NCI-H146 (cell line): ENCODE data around the gene CREM.
"Not testable (repeated sequence)": the region's sequence is repeated elsewhere in the genome, so short reads cannot be mapped to it uniquely, and the experiment has no call there.

ENCODE experiments used
- DNase-seq: peaks from one replicate; lab custom pipeline; 2025; lab: John Stamatoyannopoulos, UW

Gene CREM

DNA sequence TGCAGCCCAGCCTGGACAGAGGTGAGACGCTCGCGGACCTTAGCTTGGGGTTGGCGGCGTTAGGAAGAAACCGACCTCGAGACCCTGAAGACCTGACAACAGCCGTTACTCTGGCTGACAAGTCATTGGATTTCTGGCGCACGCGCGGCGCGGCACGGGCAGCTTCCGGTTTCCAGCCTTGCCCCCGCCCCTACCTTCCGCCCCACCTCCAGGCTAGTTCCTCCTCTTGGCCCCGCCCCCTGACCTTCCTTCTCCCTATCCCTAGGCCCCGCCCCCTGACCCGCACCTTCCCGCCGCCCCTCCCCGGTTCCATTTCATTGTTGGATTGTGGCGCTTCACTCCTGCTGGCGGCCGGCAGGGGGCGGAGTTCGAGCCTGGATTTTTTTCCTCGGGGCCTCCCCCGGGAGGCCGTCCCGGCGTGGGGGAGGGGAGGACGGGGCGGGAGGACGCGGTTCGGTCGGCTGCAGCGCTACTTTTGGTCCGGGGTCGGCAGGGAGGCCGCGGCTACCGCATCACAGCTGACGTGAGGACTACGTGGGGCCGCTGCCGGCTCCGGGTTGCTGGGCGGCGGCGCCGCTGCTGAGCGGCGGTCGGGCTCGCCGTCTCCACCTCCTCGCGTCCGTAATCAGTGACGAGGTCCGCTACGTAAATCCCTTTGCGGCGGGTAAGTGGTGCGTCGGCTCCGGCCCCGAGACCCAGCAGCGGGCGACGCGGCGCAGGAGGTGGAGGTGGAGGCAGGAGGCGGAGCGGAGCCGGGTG lies at the start of gene CREM:
Gene CREM (plus strand): TSS at position 317 of the 759 bp plus-strand sequence. CDS start 10,990 bp downstream, outside the sequence.
- peak; percentile 99 for DNase-seq

DNA sequence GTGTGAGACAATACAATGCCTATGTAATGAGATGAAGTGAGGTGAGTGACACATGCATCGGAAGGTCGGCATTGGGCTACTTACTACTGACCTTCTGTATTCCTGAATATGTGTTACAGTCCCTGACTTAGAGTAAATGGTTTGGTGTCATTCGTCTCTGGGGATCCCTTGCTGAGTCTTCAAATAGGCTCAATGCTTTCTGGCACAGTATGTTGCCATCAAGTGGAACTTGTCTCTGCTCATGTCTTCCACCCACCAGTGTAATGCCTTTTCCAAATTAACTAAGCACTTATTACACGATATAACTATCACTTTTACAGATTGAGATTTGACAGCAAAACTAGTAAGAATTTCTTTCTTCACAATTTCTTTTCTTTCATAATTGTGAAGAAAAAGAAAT lies 47.4 kb upstream of the CREM start:
- DNase-seq, result no peak

DNA sequence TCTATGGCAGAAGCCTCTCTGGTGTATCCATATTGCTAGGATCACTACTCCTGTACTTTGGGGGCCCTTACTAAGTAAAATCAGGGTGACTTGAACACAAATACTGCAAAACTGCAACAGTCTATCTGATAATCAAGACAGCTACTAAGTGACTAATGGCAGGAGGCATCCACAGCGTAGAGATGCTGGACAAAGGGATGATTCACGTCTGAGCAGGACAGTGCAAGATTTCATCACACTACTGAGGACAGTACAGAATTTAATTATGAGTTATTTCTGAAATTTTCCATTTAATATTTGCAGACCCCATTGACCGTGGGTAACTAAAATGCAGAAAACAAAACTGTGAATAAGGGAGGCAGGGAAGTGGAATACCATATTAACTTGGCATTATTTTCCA lies 46.9 kb upstream of the CREM start:
- no peak for DNase-seq

DNA sequence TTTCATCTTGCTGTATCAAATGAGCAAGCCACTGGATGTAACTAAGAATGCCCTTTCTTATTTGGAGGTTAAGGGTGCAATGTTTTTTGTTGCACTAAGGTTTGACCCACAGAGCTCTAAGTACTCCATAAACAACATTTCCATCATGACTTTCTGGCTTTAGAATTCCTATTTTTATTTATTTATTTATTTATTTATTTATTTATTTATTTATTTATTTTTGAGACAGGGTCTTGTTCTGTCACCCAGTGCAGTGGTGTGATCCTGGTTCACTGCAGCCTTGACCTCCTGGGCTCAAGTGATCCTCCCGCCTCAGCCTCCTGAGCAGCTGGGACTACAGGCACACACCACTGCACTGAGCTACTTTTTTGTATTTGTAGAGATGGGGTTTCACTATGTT lies 46.4 kb upstream of the CREM start:
- not testable (repeated sequence) for DNase-seq

DNA sequence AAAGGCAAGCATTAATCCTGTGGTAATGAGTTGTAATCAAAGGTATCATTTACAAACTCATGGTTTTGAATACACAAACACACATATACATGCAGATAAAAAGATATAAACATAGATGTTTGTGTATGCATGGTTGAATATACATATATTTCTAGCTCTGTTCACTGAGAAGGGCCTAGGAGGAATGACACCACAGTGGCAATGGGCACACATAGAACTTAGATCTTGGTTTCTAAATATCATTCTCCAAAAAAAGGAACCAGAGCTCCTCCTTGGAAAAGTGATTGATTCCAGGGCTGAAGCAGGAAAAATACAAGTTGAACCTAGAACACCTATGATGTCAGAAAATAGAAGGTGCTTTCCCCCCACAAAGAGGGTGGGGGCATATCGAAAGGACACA lies 43.4 kb upstream of the CREM start:
- no peak for DNase-seq

DNA sequence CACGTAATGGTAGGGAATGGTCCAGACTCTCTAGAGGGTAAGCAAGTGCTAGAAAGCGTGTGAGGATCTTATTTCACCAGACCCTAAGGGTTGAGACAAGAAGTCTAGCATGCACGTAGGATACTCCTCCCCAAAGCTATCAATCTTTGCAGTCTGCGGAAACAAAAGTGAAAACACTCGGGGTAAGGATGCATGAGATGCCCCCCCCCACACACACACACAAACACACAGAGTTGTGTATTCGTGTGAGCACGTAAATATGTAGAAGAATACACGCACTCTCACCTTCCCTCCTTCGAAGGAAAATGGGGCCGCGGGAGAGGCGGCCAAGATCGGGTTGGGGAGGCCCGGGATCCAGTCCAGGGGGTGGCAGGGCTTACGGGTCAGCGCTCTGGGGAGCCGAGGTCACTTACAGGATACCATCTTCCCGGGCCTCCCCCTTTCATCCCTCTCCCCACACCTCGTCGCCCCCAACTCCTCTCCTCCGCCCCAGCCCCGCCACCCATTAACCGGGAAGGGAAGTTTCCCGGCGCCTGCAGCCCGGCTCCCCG lies 37.0 kb upstream of the CREM start:
- peak; percentile 35 for DNase-seq

DNA sequence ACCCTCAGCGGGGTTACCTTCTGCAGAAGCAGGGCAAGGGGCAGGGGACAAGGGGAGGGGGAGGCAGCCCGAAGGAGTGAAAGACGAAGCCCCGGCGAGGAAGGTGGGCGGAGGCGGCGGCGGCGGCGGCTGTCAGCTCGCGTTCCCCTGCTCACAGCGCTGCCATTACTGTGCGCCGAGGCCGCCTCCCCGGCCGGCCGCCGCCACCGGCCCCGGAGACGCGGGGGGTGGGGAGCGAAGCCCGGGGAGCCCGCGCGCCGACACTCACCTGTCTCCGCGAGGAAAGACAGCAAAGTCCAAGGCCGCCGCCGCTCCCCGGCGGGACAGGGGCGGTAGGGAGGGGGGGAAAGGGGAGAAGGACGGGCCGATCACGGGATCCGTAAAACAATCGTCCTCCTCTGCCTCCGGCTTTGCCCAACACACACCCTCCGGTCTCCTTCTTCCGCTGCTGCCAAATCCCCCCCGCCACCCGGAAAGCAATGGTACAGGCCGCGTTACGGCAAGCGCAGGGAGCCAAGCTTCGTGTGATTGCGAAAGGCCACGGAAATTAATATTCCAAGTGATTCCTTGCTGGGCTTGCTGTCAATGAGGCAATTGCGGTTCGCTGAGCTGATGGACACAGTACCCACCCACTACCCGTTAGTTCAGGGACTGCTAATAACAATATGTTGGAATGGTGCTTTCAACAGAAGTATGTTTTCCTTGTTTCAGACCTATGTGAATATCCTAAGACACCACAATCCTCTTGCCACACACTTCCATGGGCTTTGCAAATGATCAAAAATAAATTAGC lies 36.3 kb upstream of the CREM start, which contains the start of gene CUL2:
Gene CUL2 (minus strand): TSS at position 180 of the 793 bp plus-strand sequence. CDS start 19,024 bp downstream, outside the sequence.
- peak; percentile 89 for DNase-seq

DNA sequence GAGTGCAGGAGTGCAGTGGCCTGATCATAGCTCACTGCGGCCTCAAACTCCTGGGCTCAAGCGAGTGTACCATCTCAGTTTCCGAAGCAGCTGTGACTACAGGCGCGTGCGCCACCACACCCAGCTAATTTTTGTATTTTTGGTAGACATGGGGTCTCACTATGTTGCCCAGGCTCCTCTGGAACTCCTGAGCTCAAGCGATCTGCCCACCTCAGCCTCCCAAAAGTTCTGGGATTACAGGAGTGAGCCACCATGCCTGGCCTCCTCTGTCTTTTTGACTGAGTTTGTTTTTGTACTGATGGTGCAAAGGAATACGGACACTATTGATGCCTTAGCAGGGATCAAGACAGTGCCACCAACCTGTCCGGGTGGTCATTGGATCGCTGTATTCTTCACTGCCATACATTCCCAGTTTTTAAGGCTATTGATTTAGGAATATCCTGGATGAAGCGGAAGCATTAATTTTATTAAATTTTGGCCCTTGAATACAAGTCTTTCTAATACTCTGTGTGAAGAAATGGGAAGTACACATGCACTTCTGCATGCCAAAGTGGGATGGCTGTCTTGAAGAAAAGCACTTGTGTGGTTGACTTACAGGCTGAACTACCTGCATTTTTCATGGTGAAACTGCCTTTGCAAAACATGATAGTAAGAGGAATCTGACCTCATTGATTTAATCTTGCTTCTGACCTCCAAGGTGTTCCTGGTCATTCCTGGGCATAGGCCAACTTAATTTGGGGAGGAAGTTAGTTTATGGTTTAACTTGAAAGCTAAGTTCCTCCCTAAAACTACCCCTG lies 34.5 kb upstream of the CREM start:
- DNase-seq, result no peak

DNA sequence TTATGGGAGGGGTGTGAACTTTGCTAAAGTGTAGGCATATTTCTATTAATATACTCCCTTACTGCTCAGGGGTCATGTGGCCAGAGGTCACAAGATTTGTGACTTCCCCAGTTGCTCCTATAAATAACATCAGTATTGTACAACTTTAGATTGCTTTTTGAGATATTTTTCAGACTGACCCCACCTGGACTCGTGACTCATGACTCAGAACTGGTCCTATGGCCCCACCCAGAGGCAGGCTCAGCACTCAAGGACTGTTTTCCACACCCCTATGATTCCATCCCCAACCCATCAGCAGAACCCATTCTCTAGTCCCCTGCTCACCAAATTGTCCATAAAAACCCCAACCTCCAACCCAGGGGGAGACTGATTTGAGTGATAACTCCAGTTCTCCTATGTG lies 33.8 kb upstream of the CREM start:
- DNase-seq, result no peak

DNA sequence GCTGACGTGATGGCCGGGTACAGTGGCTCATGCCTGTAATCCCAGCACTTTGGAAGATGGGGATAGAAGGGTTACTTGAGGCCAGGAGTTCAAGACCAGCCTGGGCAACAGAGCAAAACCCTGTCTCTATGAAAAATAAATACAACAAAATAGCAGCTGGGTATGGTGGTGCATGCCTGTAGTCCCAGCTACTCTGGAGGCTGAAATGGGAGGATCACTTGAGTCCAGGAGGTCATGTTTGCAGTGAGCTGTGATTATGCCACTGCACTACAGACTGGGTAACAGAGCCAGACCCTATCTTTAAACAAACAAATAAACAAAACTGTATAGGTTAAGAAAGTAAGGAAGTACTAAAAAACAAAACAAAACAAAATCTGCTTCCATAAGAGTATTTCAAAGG lies 30.3 kb upstream of the CREM start:
- DNase-seq, result no peak

DNA sequence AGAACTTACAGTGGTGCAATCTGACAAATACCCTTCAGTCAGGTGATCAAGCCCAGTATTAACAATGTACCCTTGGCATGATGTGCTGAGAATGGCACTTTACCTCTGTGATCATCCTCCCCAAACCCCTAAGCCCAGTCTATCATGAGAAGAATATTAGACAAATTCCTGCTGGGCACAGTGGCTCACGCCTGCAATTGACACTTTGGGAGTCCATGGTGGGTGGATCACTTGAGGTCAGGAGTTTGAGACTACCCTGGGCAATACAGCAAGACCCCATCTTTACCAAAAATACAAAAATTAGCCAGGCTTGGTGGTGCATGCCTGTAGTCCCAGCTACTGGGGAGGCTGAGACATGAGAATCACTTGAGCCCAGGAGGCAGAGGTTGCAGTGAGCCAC lies 29.1 kb upstream of the CREM start:
- DNase-seq, result no peak

DNA sequence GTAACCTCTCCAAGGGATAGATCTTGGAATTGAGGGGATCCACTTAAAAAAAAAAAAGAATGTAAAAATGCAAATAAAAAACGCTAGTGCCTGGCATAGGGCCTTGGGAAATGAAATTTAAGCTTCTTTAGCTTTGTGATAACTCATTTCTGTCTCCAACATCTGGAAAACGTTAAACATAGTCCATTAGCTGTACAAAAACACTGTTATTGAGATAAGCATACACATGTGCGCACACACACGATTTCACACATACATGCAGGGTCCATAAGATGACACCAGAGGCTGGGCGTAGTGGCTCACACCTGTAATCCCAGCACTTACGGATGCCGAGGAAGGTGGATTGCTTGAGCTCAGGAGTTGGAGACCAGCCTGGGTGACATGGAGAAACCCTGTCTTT lies 22.8 kb upstream of the CREM start:
- DNase-seq, result no peak

DNA sequence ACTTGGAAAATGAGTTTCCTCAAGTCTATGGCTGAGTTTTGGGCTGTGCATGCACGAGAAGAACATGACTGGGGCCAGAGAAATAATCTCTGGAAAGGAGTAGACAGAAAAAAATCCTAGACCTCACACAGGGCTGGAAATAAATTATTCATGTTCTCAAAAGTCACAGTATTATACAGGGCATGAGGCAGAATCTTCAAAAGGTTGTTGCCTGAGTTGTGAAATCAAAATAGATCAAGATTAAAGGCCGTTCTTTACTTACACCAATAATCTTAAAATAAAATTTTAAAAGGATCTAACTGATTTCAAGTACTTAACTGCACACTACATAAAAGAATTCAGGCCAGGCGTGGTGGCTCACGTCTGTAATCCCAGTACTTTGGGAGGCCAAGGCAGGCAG lies 14.1 kb upstream of the CREM start:
- no peak for DNase-seq

DNA sequence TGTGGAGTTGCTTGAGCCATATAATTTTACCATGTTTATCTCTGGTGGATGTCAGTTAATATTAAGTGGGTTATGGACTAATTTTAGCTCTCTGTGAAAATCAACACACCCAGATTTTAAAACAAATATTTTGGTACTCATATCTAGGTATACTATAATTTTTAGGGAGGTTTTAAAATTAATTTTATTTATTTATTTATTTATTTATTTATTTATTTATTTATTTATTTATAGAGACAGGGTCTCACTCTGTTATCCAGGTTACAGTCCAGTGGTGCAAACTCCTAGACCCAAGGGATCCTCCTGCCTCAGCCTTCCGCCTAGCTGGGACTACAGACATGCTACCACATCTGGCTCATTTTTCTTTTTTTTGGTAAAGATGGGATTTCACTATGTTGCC lies 7.3 kb upstream of the CREM start:
- DNase-seq, result no peak

DNA sequence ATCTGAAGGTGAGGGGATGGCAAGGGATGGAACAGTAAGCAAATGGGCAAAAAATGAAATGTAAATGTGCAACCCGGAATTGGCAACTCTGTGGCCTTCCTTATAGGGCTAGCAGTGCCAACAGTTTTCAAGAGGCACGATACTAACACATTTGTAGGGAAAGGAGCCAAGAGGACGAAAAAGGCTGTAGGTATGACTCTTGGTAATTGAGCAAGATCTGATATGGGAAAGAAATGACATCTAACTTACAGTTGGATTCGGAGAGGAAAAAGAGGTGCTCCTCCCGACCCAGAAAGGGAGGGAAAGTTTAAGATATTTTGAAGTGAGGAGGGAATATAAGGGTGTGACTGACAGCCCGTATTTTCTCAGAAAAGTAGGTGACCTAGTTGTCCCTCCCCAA lies 2.1 kb upstream of the CREM start:
- DNase-seq, result no peak

DNA sequence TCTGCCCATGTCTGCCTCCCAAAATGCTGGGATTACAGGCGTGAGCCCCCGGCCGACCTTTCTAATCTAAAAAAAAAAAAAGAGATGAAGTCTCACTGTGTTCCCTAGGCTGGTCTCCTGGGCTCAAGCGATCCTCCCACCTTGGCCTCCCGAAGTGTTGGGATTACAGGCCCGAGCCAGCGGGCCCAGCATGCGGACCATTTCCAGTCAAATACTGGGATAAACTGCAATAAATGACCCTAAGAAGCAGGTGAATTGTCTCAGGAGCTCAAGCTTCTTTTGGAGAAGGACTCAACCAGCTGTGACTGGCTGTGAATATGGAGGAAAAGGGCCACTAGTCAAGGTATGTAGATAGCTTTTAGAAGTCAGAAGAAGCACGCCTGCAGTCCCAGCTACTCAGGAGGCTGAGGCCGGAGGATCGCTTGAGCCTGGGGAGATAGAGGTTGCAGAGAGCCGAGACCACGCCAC lies 550 bp upstream of the CREM start:
- DNase-seq, result peak; percentile 46

DNA sequence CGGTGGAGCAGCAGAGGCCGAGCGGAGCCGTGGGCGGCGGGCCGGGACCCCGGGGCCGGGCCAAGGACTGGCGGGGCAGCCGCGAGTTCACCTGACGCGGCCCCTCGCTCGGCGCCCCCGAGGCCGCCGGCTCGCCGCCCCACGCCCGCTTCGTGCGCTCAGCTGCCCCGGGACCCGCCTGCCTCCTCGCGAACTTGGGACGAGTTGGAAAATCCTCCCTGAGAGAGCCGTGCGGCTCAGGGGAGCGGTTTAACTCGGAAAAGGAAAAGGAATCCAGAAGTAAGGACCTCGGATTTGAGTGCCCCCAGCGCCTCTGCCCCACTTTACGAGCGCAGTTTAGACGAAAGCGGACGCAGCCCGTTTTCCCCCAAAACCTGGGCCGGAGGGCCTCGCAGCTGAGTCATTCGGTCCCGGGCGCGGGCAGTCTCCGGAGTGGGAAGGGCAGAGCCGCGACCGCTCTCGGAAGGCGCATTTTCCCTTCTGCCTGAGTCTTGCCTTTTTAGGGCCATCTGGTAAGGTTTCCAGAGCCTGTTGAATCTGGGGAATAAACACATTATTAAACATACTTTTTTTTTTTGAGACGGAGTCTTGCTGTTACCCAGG lies 744 bp downstream of the CREM start:
- peak; percentile 52 for DNase-seq

DNA sequence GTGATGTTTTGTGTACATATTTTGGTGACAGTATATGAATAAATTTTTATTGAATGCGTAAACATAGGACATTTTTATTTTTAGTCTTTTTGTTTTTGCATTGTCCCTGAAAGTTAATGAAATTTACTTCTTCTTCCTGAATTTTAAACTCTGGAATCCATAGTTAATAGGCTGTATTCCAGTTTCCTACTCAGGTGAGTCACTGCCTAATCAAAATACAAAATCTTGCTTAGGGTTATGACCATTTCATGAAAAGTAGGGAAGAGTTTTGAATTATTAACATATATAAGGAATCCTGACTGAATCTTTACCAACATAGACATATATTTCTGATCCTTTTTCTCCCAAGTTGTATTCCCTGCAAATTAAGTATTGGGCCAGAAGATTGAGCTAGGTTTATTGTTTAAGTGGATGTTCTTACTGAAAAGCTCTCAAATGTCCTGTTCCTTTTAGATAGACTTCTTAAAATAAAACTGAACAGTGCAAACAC lies 2.6 kb downstream of the CREM start:
- no peak for DNase-seq

DNA sequence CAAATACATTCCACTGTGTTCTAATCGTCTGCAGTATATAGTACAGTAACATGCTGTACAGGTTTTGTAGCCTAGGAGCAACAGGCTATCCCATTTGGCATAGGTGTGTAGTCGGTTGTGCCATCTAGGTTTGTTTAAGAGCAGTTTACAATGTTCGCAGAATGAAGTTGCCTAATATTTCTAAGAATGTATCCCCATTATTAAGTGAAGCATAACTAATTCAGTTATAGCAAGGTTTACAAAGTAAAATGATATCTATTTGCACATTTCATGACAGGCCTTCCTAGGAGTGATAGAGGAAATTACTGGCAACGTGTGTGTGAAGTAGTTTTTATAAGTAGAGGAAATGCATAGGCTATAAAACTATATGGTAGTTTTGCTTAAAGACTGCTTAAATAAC lies 4.0 kb downstream of the CREM start:
- no peak for DNase-seq

DNA sequence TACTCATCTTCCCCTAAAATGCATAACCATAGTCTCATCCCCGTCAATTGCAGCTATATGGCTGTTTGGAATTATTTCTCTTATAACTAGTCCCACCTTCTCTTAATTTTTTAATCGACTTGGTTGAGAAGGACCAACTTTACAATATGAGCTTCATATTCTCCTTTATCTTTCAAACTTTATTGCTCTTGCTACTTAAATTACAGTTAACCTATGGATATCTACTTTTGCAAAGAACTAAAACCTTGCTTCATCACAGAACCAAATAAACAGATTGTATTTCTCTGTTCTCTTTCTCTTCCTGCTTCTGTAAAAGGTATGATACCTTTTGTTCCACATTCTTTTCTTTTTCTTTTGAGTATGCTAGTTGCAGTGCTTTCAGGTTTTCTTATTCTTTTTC lies 6.1 kb downstream of the CREM start:
- no peak for DNase-seq

DNA sequence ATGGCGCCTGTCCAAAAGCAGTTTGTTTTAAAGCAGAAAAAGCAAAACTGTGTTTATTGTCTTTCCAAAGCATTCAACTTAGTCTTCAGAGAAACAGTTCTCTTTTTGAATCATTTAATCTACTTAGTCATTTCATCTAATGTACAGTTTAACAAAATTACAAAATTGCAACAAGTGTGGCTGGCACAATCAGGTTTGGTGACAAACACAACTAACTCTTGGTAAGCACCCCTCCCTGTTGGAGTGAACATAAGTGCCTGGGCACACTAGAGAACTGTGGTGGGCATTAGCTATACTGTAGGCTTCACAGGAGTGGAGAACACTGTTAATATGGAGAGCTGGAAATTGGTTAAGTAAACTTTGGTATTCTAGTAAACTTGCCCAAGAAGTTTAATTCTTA lies 6.9 kb downstream of the CREM start:
- DNase-seq, result no peak

DNA sequence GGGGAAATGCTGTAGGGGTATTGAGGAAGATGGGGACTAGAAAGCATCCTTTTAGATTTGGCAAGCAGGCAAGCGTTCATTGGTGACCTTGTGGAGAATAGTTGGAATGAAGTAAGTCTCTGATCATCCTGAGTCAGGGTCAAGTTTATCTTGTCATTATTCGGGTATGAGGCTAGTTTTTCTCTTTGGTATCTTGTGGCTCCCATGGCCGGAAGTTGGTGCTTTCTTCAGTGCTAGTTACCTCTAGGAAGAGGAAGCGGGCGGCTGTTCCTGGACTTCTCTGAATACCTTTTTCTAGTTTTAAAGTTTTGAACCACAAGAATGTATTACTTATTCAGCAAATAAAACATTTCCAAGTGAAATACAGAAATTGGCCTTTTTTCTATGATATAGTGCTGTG lies 9.2 kb downstream of the CREM start:
- no peak for DNase-seq
